Ovary (tissue), 9 donors: Measurements from ENCODE around the gene SLC38A1. TPM values are rescaled to one million over a fixed set of nuclear protein-coding genes. Genes with fewer than 3 reads are reported as not detected.

Experiments
- DNase-seq, 5 donors: peaks; one replicate each; pipeline ENCODE4 v3.0.0-alpha.2; 2019 to 2020
- H3K27ac ChIP-seq, 2 donors: fragments of 200-600 bp; one replicate each; pipeline versions ENCODE4 v1.5.1 to v1.8.0; 2019 to 2022
- H3K27me3 ChIP-seq: fragments of 200-600 bp; one replicate; pipeline ENCODE4 v1.8.0; 2022
- H3K36me3 ChIP-seq: fragments of 200-600 bp; sonication (generic); one replicate; pipeline ENCODE4 v1.5.1; 2019
- H3K4me1 ChIP-seq: one replicate; pipeline ENCODE4 v1.8.1; 2013; ENCODE audit warnings: mild to moderate bottlenecking, moderate library complexity; ENCODE audit not compliant: insufficient read depth
- H3K4me3 ChIP-seq: fragments of 200-600 bp; sonication (generic); one replicate; pipeline ENCODE4 v1.5.1; 2017
- H3K9me3 ChIP-seq, 2 donors: fragments of 200-600 bp in 1 of 2; sonication (generic) in 1 of 2; one replicate each; pipeline versions ENCODE4 v1.5.1 to v1.8.1; 2013 to 2019; ENCODE audit warnings: mild to moderate bottlenecking in 1 of 2, moderate library complexity in 1 of 2
- EP300 ChIP-seq: sonication (generic); formaldehyde crosslinking; IDR thresholded peaks from one replicate; pipeline ENCODE4 v1.6.1; 2017; ENCODE audit warnings: antibody characterized with exemption
- POLR2A ChIP-seq: fragments of 450-650 bp; IDR thresholded peaks from one replicate; pipeline ENCODE4 v1.6.1; 2017; ENCODE audit warnings: antibody characterized with exemption, mild to moderate bottlenecking, moderate library complexity
- WGBS, 3 donors: extraction: QIAGEN DNeasy Blood & Tissue Kit in 1 of 3; methylation state at CpG; one replicate each; pipeline versions ENCODE4 v1.1.5 to v1.1.7; 2013 to 2017; 5-methylcytosine and 5-hydroxymethylcytosine counted together
- intact Hi-C, 4 donors: fragments of 100-400 bp; cut with DNase I; formaldehyde crosslinking; loops; one replicate each; pipeline versions ENCODE4 v1.11.0 to v1.15.1; 2022 to 2023
- polyA plus RNA-seq, 2 donors: library from polyadenylated mRNA; stranded (reverse); fragments of 200-250 nt in 1 of 2; fragments of 350-450 nt in 1 of 2; fragmentation: Illumina TruSeq in 1 of 2; extraction: RNeasy Lipid Tissue Mini Kit (QIAGEN cat#74804) in 1 of 2; gene quantifications; one replicate each; pipeline ENCODE4 v1.2.3, GENCODE V29; 2013 to 2014
- total RNA-seq, 7 donors: library from RNA; depleted of rRNA in 2 of 7; stranded (reverse); fragments of >200 nt in 2 of 7; fragmentation: NEBNext Ultra II Directional in 3 of 7; extraction: Animal tissue kit (Norgen Biotek cat#: 25700) in 3 of 7; gene quantifications; one replicate each; pipeline versions ENCODE4 v1.1.0 to v1.2.4, GENCODE V29; 2016 to 2023
- TF ChIP-seq, protein P1 (sequence below), 3 donors: fragments of 450-650 bp in 2 of 3; fragments of 200-600 bp in 1 of 3; IDR thresholded peaks; one replicate each; pipeline versions ENCODE4 v1.5.1 to v1.8.0; 2016 to 2022; ENCODE audit warnings: antibody characterized with exemption in 3 of 3, mild to moderate bottlenecking in 1 of 3
- donor health status: DM: no; HTN: no; CAD: no; lungs with moderate emphysema.
- donor health status: DM: no; HTN: no; CAD: no.
- donor health status: Bipolar disorder and iron deficiency.
- donor health status: DM: yes; HTN: yes; CAD: no.
- donor health status: DM: no; HTN: no; CAD: no.
- donor health status: DM: yes; HTN: yes; CAD: no.

SLC38A1 gene
- total and polyA plus RNA-seq, 9 donors: 4.6 to 86.3 (median 27.9) TPM

DNA sequence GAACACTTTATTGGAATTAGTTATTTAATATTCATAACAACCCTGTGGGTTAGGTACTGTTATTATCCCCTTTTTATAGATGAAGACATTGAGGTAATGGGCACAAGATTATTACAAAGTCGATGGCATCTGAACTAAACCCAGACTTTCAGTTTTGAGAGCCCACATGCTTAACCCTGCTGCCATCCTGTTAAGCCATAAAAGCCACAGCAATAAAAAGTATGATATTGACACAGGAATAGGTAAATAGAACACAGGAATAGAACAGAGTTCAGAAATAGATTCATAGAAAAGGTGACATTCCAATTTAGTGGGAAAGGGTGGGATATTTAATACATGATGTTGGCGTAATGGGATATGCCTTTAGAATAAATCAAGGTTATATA, 119.8 kb downstream of the SLC38A1 start:
- Histone ChIP-seq H3K9me3 (no peaks in the 10 kb centered on the region), H3K4me1 (no peaks in the 10 kb centered on the region), H3K27ac (no peak overlapping the region), H3K27me3 (no peaks in the 10 kb centered on the region), H3K4me3 (no peak overlapping the region), H3K36me3 (no peaks in the 10 kb centered on the region)
- DNase-seq: no peak
- intact Hi-C loops: loop anchor here in 1 of 4 donors (10.0 kb wide), 1 partner anchor 516 kb away; no protein-coding TSS in a partner anchor
- TF ChIP-seq, protein P1, sequence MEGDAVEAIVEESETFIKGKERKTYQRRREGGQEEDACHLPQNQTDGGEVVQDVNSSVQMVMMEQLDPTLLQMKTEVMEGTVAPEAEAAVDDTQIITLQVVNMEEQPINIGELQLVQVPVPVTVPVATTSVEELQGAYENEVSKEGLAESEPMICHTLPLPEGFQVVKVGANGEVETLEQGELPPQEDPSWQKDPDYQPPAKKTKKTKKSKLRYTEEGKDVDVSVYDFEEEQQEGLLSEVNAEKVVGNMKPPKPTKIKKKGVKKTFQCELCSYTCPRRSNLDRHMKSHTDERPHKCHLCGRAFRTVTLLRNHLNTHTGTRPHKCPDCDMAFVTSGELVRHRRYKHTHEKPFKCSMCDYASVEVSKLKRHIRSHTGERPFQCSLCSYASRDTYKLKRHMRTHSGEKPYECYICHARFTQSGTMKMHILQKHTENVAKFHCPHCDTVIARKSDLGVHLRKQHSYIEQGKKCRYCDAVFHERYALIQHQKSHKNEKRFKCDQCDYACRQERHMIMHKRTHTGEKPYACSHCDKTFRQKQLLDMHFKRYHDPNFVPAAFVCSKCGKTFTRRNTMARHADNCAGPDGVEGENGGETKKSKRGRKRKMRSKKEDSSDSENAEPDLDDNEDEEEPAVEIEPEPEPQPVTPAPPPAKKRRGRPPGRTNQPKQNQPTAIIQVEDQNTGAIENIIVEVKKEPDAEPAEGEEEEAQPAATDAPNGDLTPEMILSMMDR (IDR thresholded peaks at IDR 0.05): no peak
- no peak for TF ChIP-seq POLR2A
- TF ChIP-seq EP300: no peak
- 96 to 97% (median 96%) methylated on average over 2 of the region's 2 CpGs for WGBS, 3 donors

DNA sequence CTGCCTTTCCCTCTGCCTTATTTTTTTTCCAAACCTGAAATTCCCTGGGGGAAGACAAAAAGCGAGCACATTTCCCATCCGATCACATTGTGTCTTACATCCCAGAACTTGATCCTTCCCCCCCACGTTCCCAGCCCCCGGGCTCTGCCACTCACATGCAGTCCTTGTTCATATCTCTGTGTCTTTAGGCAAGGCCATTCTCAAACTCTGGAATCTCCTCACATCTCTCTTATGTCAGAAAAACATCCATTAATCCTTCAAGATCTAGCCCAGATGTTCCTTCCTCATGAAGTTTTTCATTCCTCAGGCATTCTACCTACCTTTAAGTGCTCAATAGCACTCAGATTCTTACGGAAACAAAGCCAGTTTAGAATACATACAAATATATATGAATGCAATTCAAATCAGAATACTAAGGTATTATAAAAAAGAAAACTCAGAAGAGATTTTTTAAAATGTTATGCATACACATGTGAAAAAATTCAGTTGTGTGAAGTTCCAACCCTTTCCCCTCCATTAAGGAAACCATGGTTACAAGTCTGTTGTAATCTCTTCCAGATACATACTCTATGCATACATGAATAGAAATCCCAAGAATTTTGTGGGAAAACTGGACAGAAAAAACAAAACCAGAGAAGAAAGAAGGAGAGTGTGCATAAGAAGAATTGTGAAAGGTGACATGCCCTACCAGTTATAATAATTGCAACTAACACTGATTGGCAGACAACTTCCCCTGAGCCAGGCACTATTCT, 120.3 kb downstream of the SLC38A1 start:
- no peak overlapping the region for H3K4me3 ChIP-seq
- 38 to 64% (median 54%) methylated on average over 5 of the region's 5 CpGs for WGBS, 3 donors
- no peaks in the 10 kb centered on the region for H3K36me3 ChIP-seq
- intact Hi-C loops: loop anchor here in 1 of 4 donors (10.0 kb wide), 1 partner anchor 516 kb away; no protein-coding TSS in a partner anchor
- no peak for DNase-seq
- H3K27ac ChIP-seq: no peak overlapping the region
- H3K4me1 ChIP-seq: no peaks in the 10 kb centered on the region
- H3K9me3 ChIP-seq: no peaks in the 10 kb centered on the region
- no peaks in the 10 kb centered on the region for H3K27me3 ChIP-seq
- TF ChIP-seq EP300 (no peak), POLR2A (no peak)
- TF ChIP-seq, protein P1 (IDR thresholded peaks at IDR 0.05): no peak

DNA sequence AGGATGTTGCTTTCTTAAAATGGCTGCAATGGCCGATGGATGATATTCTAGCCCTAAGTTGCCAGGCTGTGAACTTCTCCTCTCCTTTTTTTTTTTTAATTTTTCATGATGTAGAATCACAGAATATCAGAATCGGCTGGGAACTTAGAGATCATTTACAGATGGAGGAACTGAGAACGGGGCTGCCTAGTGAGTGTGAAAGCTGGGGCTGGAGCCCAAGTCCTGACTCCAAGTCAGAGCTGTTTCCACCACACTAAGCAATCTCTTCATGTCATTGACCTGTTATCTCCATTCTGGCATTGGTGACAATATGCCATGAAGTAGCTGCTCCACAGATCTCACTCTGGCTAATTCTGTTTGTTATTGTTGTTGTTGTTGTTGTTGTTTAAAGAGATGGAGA, 121.7 kb downstream of the SLC38A1 start:
- Histone ChIP-seq H3K27me3 (no peaks in the 10 kb centered on the region), H3K9me3 (no peaks in the 10 kb centered on the region), H3K4me3 (no peak overlapping the region), H3K27ac (no peak overlapping the region), H3K36me3 (no peaks in the 10 kb centered on the region), H3K4me1 (peaks cover 3% of the 10 kb centered on the region)
- no peak for TF ChIP-seq EP300
- TF ChIP-seq, protein P1 (IDR thresholded peaks at IDR 0.05): no peak
- no peak for TF ChIP-seq POLR2A
- no peak for DNase-seq
- intact Hi-C loops: loop anchor here in 1 of 4 donors (10.0 kb wide), 1 partner anchor 518 kb away; no protein-coding TSS in a partner anchor
- 78 to 87% (median 86%) methylated on average over 3 of the region's 3 CpGs for WGBS, 3 donors

DNA sequence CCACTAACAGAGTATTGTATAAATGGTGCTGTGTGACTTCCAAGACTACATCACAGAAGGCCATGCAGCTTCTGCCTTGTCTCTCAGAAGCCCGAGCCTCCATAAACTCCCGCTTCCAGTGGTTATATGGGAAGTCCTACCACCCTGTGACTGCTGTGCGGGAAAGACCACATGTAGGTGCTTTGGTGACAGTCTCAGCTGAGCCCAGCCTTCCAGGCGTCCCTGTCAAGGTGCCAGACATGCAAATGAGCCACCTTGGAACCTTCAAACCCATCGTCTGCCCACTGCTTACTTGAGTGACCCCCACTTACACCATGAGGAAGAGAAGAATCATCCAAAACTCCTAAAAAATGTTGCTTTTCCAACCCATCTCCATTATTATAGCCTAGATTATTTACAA, 123.0 kb downstream of the SLC38A1 start:
- WGBS, 3 donors: 93 to 95% (median 93%) methylated on average over 5 of the region's 5 CpGs
- TF ChIP-seq POLR2A (no peak), EP300 (no peak)
- TF ChIP-seq, protein P1 (IDR thresholded peaks at IDR 0.05): no peak

More for the DNA sequence above, 123.0 kb downstream of the SLC38A1 start:
- H3K27ac ChIP-seq: no peak overlapping the region
- no peak for DNase-seq
- no peaks in the 10 kb centered on the region for H3K9me3 ChIP-seq
- H3K36me3 ChIP-seq: no peaks in the 10 kb centered on the region
- H3K4me1 ChIP-seq: peaks cover 3% of the 10 kb centered on the region
- H3K4me3 ChIP-seq: no peak overlapping the region
- intact Hi-C loops: loop anchor here in 1 of 4 donors (10.0 kb wide), 1 partner anchor 519 kb away; no protein-coding TSS in a partner anchor
- no peaks in the 10 kb centered on the region for H3K27me3 ChIP-seq
